Measurements from ENCODE around the gene SHROOM2. TPM values are rescaled to one million over a fixed set of nuclear protein-coding genes. Genes with fewer than 3 reads are reported as not detected.
A peak's percentile ranks its signal among the peaks of the same experiment; 100 is the strongest.

SHROOM2 gene, protein sequence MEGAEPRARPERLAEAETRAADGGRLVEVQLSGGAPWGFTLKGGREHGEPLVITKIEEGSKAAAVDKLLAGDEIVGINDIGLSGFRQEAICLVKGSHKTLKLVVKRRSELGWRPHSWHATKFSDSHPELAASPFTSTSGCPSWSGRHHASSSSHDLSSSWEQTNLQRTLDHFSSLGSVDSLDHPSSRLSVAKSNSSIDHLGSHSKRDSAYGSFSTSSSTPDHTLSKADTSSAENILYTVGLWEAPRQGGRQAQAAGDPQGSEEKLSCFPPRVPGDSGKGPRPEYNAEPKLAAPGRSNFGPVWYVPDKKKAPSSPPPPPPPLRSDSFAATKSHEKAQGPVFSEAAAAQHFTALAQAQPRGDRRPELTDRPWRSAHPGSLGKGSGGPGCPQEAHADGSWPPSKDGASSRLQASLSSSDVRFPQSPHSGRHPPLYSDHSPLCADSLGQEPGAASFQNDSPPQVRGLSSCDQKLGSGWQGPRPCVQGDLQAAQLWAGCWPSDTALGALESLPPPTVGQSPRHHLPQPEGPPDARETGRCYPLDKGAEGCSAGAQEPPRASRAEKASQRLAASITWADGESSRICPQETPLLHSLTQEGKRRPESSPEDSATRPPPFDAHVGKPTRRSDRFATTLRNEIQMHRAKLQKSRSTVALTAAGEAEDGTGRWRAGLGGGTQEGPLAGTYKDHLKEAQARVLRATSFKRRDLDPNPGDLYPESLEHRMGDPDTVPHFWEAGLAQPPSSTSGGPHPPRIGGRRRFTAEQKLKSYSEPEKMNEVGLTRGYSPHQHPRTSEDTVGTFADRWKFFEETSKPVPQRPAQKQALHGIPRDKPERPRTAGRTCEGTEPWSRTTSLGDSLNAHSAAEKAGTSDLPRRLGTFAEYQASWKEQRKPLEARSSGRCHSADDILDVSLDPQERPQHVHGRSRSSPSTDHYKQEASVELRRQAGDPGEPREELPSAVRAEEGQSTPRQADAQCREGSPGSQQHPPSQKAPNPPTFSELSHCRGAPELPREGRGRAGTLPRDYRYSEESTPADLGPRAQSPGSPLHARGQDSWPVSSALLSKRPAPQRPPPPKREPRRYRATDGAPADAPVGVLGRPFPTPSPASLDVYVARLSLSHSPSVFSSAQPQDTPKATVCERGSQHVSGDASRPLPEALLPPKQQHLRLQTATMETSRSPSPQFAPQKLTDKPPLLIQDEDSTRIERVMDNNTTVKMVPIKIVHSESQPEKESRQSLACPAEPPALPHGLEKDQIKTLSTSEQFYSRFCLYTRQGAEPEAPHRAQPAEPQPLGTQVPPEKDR (N-terminal part only)
- not detected for polyA plus RNA-seq

DNA sequence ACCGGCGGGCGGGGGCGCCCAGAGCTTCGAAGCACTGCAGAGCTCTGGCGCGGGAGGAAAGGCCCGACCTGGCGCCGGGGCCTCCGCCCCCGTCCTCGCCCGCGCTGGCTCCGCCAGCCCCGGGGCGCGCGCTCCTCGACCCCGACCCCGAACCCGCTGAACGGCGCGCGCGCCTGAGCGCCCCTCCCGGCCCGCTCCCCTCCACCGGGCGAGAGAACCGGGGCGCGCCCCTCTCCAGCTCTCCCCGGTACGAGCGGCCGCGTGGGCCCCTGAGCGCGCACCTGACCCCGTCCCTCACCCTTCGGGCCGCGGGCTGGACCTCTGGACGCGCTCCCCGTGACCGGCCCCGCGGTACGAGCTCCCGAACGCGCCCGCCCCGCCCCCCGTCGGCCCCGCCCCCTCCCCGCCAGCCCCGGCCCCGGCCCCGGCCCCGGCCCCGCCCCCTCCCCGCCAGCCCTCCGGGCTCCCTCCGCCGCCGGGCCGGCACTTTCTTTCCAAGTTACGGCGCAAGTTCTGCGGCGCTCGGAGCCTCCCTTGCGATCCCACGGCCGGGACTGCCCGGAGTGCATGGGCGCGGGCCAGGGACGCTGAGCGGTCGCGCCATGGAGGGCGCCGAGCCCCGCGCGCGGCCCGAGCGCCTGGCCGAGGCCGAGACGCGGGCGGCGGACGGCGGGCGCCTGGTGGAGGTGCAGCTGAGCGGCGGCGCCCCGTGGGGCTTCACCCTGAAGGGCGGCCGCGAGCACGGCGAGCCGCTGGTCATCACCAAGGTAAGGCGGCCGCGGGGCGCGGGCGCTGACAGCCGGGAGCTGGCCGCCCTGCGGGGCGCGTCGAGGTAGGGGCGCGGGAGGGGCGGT is at the start of gene SHROOM2:
TSS of gene SHROOM2 (plus strand) at position 486 of the 854 bp plus-strand sequence. CDS start at position 603, 117 bp downstream.
- Mint-ChIP-seq H3K27ac (no peak within 1 kb of the TSS), H3K36me3 (no peaks in the 10 kb centered on the region), H3K4me3 (peak within 1 kb of the TSS in 4 of 5 donors; percentile 30 to 63 (median 59)), H3K27me3 (ENCODE audit: low read depth in 3 of 3) (peaks cover 2 to 32% (median 8%) of the 10 kb centered on the region in 3 donors), H3K9me3 (peaks cover 0 to 3% (median 0%) of the 10 kb centered on the region in 6 donors), H3K4me1 (peaks cover 0 to 7% of the 10 kb centered on the region in 2 donors)
- no peak for DNase-seq

DNA sequence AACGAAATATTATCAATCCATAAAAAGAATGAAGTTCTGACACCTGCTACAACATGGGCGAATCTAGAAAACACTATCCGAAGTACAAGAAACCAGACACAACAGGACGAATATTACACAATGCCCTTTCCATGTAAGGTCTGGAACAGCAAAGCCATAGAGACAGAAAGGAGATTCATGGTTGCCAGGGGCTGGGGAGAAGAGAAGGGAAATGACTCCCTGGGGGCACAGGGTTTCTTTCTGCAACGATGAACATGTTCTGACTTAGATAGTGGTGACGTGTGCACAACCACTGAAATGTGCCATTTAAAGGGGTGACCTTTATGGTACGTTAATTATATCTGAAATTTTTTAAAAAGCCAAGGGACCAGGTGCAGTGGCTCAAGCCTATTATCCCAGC is 48.9 kb upstream of the SHROOM2 start:
- Mint-ChIP-seq H3K9me3 (peaks cover 0 to 1% (median 0%) of the 10 kb centered on the region in 6 donors), H3K4me1 (no peaks in the 10 kb centered on the region), H3K36me3 (no peaks in the 10 kb centered on the region), H3K27me3 (ENCODE audit: low read depth in 3 of 3) (peaks cover 0 to 4% (median 2%) of the 10 kb centered on the region in 3 donors), H3K27ac (no peak overlapping the region), H3K4me3 (no peak overlapping the region)
- DNase-seq: no peak

DNA sequence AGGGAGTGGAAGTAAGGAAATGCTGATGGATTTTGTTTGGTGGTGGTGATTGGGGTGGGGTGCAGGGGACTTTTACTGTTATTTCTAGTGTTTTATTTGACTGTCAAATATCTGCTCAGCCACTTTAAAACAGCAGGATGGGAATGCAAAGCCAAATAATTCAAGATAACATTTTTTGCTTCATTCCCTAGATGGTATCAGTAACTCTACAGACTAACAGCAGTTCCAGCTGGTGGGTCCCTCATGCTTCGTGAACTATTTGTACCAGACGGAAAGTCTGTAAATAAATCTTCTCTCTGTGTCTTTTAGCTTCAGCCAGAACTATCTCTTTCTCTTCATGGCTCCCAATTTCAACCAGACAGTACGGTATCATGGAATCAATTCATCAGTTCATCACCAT is 48.1 kb upstream of the SHROOM2 start:
- DNase-seq: no peak
- H3K27ac Mint-ChIP-seq: no peak overlapping the region
- no peaks in the 10 kb centered on the region for H3K4me1 Mint-ChIP-seq
- no peaks in the 10 kb centered on the region for H3K36me3 Mint-ChIP-seq
- peaks cover 0 to 1% (median 0%) of the 10 kb centered on the region in 6 donors for H3K9me3 Mint-ChIP-seq
- peaks cover 0 to 4% (median 2%) of the 10 kb centered on the region in 3 donors for H3K27me3 Mint-ChIP-seq (ENCODE audit: low read depth in 3 of 3)
- no peak overlapping the region for H3K4me3 Mint-ChIP-seq

DNA sequence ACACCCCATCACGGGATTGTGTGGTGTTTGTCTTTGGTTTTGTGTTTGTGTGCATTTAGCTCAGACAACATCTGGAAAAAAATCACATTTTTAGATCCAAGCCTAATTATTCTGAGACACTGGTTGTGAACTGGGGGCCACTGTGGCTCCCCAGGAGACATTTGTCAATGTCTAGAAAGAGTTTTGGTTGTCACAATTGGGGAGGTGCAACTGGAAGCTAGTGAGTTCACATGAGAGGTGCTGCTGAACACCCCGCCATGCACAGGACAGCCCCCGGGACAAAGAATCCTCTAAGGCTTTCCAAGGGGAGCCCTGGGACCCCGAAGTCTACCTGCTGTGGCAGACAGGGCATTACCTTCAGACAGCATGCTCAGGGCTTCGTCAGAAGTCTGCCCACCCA is 47.1 kb upstream of the SHROOM2 start:
- Mint-ChIP-seq H3K9me3 (peaks cover 0 to 1% (median 0%) of the 10 kb centered on the region in 6 donors), H3K36me3 (no peaks in the 10 kb centered on the region), H3K4me1 (no peaks in the 10 kb centered on the region), H3K4me3 (no peak overlapping the region), H3K27ac (no peak overlapping the region), H3K27me3 (ENCODE audit: low read depth in 3 of 3) (peaks cover 0 to 4% (median 2%) of the 10 kb centered on the region in 3 donors)
- no peak for DNase-seq

DNA sequence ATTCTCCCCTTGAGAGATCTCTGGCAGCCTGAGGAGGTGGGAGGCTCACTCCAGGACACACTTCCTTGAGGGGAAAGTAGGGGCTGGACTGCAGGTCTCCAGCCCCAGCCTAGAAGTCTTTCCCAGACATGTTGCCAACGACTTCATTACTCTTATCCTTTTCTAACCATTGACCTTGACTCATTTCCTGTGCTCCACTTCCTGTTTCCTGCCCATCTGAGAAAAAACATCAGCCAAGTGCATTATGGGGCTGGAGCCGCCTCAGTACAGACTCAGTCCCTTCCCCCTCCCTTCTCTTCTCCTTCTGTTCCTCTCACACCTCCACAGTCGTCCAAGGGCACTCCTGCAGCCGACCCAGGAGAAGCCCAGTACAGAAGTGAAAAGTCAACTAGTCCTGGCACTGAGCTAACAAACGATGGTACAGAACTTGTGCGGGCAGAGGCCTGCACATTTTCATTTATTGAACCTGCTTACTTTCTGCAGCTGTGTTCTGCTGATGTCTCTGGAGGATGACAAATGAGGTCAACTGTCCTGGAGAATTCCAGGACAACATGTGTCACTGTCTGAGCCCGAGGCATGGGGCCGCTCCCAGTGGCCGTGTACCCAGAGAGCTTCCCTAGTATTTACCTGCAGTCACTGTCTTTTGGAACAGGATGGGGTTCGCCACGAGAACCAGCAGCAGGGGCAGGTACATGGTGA is 40.7 kb upstream of the SHROOM2 start:
- Mint-ChIP-seq H3K27ac (peak overlapping the region in 2 of 6 donors; percentile 32 to 51), H3K27me3 (ENCODE audit: low read depth in 3 of 3) (peaks cover 4 to 12% (median 7%) of the 10 kb centered on the region in 3 donors), H3K4me1 (peaks cover 18 to 20% of the 10 kb centered on the region in 2 donors), H3K36me3 (peaks cover 0 to 5% (median 4%) of the 10 kb centered on the region in 3 donors), H3K9me3 (peaks cover 0 to 13% (median 6%) of the 10 kb centered on the region in 6 donors), H3K4me3 (peak overlapping the region in 4 of 5 donors; percentile 21 to 74 (median 47))
- DNase-seq: no peak

DNA sequence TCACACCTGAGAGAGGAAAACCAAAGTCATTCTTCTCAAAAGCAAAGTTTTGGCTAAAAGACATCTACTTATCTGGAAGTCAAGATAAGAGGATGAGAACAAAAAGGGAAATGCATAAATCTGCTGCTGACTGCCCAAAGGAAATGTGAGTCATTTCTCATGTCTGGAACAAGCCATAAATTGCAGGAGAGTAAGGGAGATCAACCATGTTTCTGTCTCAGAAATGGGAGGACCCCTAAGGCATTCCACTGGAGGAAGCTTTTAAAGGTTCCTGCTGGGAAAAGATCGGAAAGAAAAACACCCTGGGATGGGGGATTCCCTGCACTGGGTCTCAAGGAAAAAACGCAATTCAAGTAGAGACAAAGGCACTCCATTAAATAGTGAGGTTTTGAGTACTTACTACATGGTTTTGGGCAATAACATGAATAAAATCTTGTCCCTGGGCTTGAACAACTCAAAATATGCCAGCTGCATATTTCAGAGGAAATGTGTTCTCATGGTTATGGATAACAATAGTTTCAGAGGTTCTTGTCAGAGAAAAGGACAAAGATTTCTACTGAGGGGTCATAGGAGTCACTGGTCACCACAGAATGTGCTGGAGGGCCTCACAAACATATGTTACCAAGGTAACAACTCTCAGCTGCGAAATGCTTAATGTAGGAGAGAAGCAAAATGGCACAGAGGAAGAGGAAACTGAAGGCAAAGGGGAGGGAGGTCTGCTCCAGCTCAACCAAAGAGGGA is 39.9 kb upstream of the SHROOM2 start:
- Mint-ChIP-seq H3K27ac (no peak overlapping the region), H3K9me3 (peaks cover 0 to 13% (median 5%) of the 10 kb centered on the region in 6 donors), H3K4me3 (peak overlapping the region in 3 of 5 donors; percentile 3 to 56 (median 25)), H3K27me3 (ENCODE audit: low read depth in 3 of 3) (peaks cover 4 to 12% (median 7%) of the 10 kb centered on the region in 3 donors), H3K36me3 (peaks cover 0 to 5% (median 4%) of the 10 kb centered on the region in 3 donors), H3K4me1 (peaks cover 18 to 20% of the 10 kb centered on the region in 2 donors)
- DNase-seq: no peak

DNA sequence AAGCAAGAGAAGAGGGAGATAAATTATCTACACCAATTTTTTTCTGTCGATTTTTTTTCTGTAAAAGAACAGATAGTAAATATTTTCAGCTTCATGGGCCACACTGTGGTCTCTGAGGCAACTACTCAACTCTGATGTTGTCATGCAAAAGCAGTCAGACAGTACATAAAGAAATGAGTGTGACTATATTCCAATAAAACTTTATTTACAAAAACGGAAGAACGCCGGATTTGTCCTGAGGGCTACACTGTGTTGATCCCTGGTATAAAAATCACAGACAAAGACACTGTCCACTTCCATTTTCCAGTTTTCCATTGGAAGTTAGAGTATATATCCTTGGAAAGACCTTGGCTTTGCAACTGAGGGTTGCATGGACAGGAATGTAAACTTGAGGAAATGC is 38.6 kb upstream of the SHROOM2 start:
- Mint-ChIP-seq H3K4me3 (no peak overlapping the region), H3K9me3 (peaks cover 0 to 13% (median 5%) of the 10 kb centered on the region in 6 donors), H3K36me3 (peaks cover 0 to 5% (median 4%) of the 10 kb centered on the region in 3 donors), H3K27ac (no peak overlapping the region), H3K27me3 (ENCODE audit: low read depth in 3 of 3) (peaks cover 4 to 13% (median 7%) of the 10 kb centered on the region in 3 donors), H3K4me1 (peaks cover 18 to 20% of the 10 kb centered on the region in 2 donors)
- DNase-seq: no peak

DNA sequence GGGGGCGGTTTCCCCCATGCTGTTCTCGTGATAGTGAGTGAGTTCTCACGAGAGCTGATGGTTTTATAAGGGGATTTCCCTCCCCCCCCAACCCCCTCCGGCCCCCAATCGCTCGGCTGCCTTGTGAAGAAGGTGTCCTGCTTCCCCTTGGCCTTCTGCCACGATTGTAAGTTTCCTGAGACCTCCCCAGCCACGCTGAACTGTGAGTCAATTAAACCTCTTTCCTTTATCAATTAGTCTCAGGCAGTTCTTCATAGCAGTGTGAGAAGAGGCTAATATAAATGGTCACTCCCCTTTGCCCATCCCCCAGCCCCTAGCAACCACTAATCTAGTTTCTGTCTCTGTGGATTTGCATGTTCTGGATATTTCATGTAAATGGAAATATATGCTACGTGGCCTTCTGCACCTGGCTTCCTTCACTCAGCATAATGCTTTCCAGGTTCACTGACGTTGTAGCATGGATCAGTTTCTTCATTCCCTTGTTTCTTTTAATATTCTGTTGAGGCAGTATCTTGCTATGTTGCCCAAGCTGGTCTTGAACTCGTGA is 37.0 kb upstream of the SHROOM2 start:
- Mint-ChIP-seq H3K36me3 (peaks cover 0 to 5% (median 4%) of the 10 kb centered on the region in 3 donors), H3K27me3 (ENCODE audit: low read depth in 3 of 3) (peaks cover 4 to 15% (median 7%) of the 10 kb centered on the region in 3 donors), H3K4me3 (no peak overlapping the region), H3K4me1 (peaks cover 18 to 20% of the 10 kb centered on the region in 2 donors), H3K9me3 (peaks cover 0 to 13% (median 5%) of the 10 kb centered on the region in 6 donors), H3K27ac (no peak overlapping the region)
- DNase-seq: no peak

DNA sequence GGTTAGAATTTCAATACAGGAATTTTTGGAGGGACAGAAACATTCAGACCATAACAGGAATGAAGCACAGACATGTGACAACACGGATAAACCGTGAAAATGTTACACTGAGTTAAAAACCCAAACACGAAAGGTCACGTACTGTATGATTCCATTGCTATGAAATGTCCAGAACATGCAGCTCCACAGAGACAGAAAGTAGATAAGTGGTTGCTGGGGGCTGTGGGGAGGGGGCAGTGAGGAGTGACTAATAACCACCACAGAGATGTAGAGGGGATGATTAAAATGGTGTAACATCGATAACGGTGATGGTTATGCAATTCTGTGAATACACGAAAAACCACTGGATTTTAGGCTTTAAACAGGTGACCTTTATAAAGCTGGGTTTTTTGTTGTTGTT is 28.9 kb upstream of the SHROOM2 start:
- Mint-ChIP-seq H3K36me3 (no peaks in the 10 kb centered on the region), H3K27ac (peak overlapping the region in 1 of 6 donors; percentile 37), H3K9me3 (peaks cover 0 to 5% (median 0%) of the 10 kb centered on the region in 6 donors), H3K4me1 (no peaks in the 10 kb centered on the region), H3K4me3 (no peak overlapping the region), H3K27me3 (ENCODE audit: low read depth in 3 of 3) (peaks cover under 1 to 8% (median 2%) of the 10 kb centered on the region in 3 donors)
- no peak for DNase-seq

DNA sequence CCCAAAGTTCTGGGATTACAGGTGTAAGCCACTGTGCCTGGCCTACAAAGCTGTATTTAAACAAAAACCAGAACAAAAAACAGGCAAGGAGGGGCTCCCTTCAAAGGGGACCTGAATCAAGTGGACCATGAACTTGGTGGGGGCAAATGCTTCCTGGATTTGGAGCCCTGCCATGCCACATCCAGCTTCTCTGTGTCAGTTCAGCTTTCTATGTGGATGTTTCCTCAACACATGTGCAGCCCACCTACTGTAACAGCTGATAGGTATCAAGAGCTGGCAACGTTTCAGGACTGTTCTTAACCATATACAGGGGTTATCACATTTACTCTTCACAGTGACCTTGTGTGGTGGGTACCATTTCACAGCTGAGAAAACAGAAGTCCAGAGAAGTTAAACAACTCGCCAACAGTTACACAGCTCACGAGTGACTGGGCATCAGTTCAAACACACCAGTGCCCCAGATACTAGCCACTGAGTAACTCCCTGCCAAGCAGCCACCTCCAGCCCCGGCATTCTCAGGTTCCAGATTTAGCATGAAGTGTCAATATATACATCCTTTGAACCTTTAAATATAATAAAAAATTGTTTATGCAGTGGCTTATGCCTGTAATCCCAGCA is 28.1 kb upstream of the SHROOM2 start:
- Mint-ChIP-seq H3K27ac (no peak overlapping the region), H3K27me3 (ENCODE audit: low read depth in 3 of 3) (peaks cover 3 to 7% (median 4%) of the 10 kb centered on the region in 3 donors), H3K4me3 (no peak overlapping the region), H3K9me3 (peaks cover 0 to 5% (median 0%) of the 10 kb centered on the region in 6 donors), H3K36me3 (no peaks in the 10 kb centered on the region), H3K4me1 (no peaks in the 10 kb centered on the region)
- no peak for DNase-seq

DNA sequence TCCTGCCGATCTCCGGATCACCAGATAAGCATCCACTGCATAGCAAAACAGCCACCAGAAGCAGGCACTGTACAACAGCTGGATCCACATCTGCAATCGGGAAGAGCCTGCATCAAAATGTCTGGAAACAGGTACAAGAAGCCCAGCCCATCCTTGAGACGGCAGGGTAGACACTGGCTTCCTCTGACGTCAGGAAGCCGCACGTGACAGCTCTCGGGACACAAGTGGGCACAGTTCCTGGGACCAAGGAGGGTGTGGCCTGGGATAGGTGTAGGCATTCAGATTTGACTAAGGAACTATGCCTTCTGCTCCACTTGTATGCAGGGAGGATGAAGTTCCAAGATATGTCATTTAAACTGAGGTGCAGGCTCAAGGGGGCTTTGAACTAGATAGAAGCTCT is 26.9 kb upstream of the SHROOM2 start:
- H3K36me3 Mint-ChIP-seq: no peaks in the 10 kb centered on the region
- DNase-seq: no peak
- H3K4me3 Mint-ChIP-seq: no peak overlapping the region
- no peak overlapping the region for H3K27ac Mint-ChIP-seq
- no peaks in the 10 kb centered on the region for H3K4me1 Mint-ChIP-seq
- peaks cover 0 to 5% (median 0%) of the 10 kb centered on the region in 6 donors for H3K9me3 Mint-ChIP-seq
- peaks cover 3 to 9% (median 4%) of the 10 kb centered on the region in 3 donors for H3K27me3 Mint-ChIP-seq (ENCODE audit: low read depth in 3 of 3)

All from immature natural killer cell (primary cell).